NCI-H2196 treated with DMSO at 0.1 percent for 48 hours (cell line): ENCODE data around the gene DPP10.

Experiments
- DNase-seq: peaks from one replicate; lab custom pipeline; 2025; ENCODE audit not compliant: unreplicated experiment; lab: John Stamatoyannopoulos, UW

DPP10 gene

GRCh38 chr2:115533081-115533480 lies 1090.6 kb downstream of the DPP10 start:
- no peak for DNase-seq

DNA sequence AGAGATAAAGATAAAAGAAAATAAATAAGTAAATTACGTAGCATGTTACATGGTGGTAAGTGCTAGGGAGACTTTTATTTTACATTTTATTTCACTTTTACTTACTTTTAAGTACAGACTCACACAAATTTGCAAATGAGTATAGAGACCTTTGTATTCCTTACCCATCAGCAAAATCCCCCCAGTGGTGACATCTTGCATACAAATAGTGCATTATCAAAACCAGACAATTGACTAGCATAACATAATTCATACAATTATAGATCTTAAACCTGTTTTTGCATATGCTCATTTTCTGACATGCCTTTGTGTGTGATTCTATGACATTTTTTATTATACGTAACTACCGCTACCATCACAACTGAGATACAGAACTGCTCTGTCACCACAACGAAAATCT lies 1099.4 kb downstream of the DPP10 start:
- DNase-seq: no peak

DNA sequence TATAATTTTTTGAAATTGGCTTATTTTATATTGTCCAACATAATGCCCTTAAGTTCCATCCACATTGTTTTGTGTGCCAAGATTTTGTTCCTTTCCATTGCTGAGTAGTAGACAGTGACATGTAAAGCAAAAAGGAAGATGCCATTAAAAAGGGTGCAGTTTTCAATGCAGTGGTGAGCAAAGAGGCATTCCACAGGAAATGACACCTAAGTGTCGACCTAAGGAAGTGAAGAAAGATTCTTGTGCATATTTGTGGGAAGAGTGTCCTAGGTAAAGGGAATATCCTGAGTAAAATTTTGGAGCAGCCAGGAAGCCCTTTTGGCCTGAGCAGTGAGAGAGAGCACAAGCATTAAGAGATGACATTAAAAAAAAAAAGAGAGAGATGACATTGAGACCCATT lies 1099.9 kb downstream of the DPP10 start:
- DNase-seq: no peak

DNA sequence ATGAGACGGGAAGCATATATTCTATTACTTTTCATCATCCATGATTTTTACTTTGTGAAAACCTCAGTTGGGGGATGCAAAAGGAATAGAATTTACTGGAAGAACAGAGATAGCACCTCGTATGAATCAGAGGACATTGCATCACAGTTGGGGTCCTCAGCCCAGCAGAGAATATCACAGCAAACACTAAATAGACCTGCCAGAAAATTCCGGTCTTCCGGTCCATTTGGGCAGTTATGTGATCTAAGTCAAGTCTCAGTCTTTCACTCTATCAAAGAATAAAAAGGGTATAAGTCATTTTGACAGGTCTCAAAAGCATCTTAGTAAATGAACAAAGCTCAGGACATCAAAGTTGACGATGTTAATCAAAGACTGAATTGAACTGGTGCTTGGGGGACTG lies 1100.6 kb downstream of the DPP10 start:
- no peak for DNase-seq

DNA sequence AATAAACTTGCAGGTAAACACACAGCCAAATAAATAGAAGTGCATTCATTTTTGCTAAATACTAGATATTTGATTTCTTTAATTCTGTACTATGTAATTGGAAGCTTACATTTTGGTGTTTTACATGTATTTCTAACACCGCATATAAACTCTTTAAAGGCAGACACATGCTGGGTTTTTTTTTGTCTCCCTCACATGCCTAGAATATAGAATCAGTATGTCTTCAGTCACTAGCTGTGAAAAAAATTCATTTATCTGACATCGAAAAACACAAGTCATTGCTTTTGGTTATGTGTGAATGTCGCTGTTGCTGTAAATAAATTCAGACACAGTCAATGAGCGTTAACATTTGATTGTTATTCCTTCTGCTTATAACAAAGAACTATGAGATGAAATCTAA lies 1101.0 kb downstream of the DPP10 start:
- no peak for DNase-seq

DNA sequence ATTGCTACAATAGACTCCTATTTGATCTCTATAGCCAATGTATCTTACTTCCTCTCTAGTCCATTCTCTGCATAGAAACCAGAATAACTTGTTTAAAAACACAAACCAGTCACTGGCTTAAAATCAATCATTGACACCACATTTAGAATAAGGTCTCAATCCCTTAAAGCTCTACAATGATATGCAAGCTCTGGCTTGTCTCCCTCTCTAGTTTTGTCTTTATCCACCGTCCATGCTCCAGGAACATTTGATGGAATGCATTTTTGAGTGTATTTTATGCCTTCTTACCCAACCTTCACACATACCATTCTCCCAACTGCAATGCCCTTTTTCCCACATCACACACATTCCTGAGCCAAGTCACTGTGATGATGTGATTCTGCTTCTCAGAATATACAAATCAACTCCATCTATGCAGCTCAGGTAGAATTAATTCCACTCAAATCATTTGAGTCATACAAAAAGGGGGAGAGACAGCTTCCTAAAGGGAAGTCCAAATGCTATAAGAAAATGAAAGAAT lies 1107.2 kb downstream of the DPP10 start:
- DNase-seq: no peak

GRCh38 chr2:115552726-115553125 lies 1110.3 kb downstream of the DPP10 start:
- DNase-seq: no peak

DNA sequence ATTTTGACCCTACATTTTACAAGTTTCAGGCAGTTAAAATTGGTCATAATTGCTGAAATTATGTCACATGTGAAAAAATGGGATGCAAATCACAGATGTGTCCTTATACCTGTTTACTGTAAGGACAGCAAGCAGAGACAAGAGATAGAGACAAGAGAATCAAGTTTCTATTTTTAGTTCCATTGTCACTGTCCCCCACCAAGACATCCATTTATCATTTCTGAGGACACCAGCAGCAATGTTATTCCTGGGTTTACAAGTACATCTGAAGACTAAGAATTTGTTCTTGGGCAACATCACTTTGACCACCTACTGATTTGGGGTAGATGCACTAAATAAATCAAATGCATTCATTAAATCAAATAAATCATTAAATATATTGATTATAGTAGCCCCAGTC lies 1111.7 kb downstream of the DPP10 start:
- no peak for DNase-seq

DNA sequence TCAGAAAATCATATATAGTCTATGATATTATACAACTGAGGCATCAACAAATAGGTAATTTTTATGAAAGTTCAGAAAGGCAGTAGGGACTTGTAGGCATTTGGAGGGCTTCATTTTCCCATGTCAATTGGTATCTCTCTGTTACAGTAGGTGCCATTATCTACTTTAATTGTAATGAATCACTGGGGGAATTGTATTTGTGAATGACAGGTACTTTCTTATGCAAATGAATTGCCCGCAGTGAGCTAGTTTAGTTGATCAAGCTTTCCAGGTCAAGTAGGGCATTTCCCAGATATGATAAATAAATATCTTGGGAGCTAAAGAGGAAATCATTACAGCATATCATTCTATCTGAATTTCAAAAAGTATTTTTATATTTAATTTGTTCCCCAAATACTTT lies 1116.3 kb downstream of the DPP10 start:
- no peak for DNase-seq

GRCh38 chr2:115560666-115561065 lies 1118.2 kb downstream of the DPP10 start:
- DNase-seq: no peak

DNA sequence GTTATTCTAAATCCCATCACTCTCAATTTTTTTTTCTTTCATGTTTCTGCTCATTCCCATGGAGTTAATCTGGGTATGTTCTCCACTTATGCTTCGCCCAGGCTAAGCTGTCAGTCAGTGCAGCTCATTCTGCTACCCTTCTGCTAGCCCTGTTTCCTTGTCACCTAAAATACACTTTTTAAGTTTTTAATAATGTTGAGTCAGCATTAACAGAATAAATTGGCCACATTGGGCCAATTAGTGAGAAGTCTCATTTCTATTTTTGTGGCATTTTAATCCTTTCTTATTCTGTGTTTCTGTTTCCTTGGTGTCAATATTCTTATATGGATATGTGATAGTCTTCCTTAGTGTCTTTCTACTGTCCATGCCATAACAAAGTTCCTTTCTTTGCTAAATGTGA lies 1126.2 kb downstream of the DPP10 start:
- DNase-seq: no peak

DNA sequence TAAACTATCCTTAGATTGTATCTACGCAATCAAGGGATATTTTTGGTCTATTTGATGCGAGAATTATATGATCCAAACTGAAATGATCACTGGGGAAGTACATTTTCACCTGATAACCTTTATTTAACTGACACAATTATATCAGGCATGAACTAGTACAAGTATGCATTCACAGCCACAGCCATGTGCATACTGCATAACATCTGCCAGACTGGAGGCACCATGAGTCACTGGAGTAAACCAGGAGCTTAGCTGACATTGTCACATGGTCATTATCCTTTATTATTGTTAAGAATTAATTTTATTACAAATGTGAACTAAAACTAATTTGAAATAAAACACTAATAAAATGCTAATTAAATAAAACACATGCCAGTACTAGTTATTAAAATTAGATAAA lies 1127.1 kb downstream of the DPP10 start:
- DNase-seq: no peak

GRCh38 chr2:115572746-115573145 lies 1130.3 kb downstream of the DPP10 start:
- no peak for DNase-seq

DNA sequence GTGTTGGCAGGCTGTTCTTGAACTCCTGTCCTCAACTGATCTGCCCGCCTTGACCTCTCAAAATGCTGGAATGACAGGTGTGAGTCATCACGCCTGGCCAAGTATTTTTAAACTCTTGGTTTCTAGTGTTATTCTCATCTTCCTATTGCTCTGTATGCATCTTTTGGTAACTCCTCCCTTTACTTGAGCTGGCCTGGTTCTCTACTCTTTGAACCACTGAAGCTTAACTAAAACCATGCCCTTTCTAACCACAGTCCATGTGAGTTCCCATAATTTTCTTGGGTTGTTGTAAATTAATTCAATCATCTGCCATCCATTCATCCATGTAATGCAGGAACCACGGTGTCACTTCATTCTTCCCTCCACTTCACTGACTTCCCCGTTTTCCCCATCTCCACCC lies 1131.3 kb downstream of the DPP10 start:
- no peak for DNase-seq

- peak; percentile 10 for DNase-seq
Observed at GRCh38 chr2:115574667-115575066, 1132.2 kb downstream of the DPP10 start.

DNA sequence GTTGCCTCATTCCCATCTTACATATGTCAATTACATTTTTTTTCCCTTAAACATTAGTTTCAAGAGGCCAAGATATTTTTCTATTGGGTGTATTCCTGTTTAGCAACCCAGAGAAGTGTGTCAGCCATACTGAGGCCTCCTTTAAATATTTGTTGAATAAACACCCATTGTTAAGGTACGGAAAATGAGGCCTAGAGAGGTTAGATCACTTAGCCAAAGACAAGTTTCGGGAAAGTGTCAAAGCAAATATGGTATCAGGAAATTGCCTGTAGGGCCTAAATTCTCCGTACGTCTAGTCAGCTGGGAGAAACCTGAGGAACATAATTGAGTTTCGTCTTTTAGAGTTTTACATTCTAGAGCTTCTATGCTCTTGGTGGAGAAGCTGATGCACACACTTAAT lies 1138.3 kb downstream of the DPP10 start:
- no peak for DNase-seq

DNA sequence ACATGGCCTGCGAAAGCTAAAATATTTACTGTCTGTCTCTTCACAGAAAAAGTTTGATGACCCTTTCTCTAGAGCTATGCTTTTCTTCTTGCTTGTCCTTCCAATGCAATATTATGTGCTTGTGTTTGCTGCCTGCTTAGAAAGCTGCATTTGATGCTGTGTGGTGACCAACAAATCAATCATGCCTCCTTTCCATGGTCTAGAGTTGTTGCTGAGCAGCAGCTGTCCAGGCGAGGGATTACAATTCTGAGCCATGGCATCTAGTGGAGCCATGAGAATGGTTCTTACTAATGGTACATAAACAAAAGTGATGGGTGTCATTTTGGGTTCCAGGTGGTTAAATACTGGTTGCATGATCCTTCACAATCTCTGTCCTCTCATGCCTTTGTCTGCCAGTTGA lies 1142.1 kb downstream of the DPP10 start:
- DNase-seq: no peak

- DNase-seq: no peak
Observed at GRCh38 chr2:115596659-115597375, 1154.4 kb downstream of the DPP10 start.

GRCh38 chr2:115603285-115603684 lies 1160.8 kb downstream of the DPP10 start:
- DNase-seq: no peak

GRCh38 chr2:115606350-115606749 lies 1163.9 kb downstream of the DPP10 start:
- no peak for DNase-seq

GRCh38 chr2:115609978-115610377 lies 1167.5 kb downstream of the DPP10 start:
- DNase-seq: peak; percentile 31

DNA sequence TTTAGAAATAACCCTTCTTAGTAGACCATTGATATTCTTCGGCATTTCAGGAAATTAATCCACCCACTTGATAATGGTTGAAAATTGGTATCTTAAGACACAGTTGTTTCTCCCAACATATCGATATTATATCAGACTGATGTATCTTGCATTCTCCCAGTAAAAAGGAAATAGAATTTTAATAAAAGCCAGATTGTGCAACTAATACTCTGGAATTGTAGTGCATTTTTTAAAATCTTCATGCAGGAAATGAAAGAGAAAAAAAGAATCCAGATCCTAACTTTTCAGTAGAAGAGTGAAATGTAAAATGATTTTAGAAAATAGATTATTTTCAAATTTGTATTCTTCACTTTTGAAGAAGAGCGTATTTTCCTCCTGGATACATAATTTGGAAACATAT lies 1168.4 kb downstream of the DPP10 start:
- DNase-seq: no peak

- DNase-seq: no peak
Observed at GRCh38 chr2:115624332-115624731, 1181.9 kb downstream of the DPP10 start.
